AG09309 (cell line): Measurements from ENCODE around the gene DNAH10.

Source experiments
- DNase-seq: peaks from one replicate; pipeline ENCODE4 v3.0.0-alpha.2; 2010; ENCODE audit warnings: low read depth
- H3K4me3 ChIP-seq: 2 replicates; pipeline ENCODE4 v1.5.1; 2011; ENCODE audit warnings: mild to moderate bottlenecking, low read depth, low read length, moderate library complexity; ENCODE audit not compliant: control insufficient read depth
- CTCF ChIP-seq: IDR thresholded peaks from 2 replicates; pipeline ENCODE4 v1.5.1; 2011; ENCODE audit warnings: mild to moderate bottlenecking, low read depth, low read length, inconsistent platforms; ENCODE audit not compliant: insufficient read depth, control insufficient read depth; ENCODE audit errors: missing control alignments

The DNAH10 gene

GRCh38 chr12:123761841-123762714 lies at the start of gene DNAH10:
Gene DNAH10, plus strand, starts transcription at chr12:123762301. Its CDS starts 36 bp downstream, at chr12:123762337.
- peak within 1 kb of the TSS; percentile 40 for H3K4me3 ChIP-seq
- TF ChIP-seq CTCF, result peak; percentile 13
- DNase-seq, result no peak

- peak overlapping the region; percentile 73 for H3K4me3 ChIP-seq
- no peak for TF ChIP-seq CTCF
- no peak for DNase-seq
Measured at GRCh38 chr12:123712780-123713319, 49.3 kb upstream of the DNAH10 start.

GRCh38 chr12:123713398-123713797 lies 48.7 kb upstream of the DNAH10 start:
- no peak for TF ChIP-seq CTCF
- H3K4me3 ChIP-seq, result peak overlapping the region; percentile 73
- no peak for DNase-seq

- DNase-seq, result no peak
- H3K4me3 ChIP-seq, result no peak overlapping the region
- TF ChIP-seq CTCF, result no peak
Measured at GRCh38 chr12:123713823-123714585, 48.1 kb upstream of the DNAH10 start.

GRCh38 chr12:123715195-123715594 lies 46.9 kb upstream of the DNAH10 start:
- H3K4me3 ChIP-seq, result no peak overlapping the region
- no peak for DNase-seq
- TF ChIP-seq CTCF, result no peak

GRCh38 chr12:123717350-123717749 lies 44.8 kb upstream of the DNAH10 start:
- TF ChIP-seq CTCF, result no peak
- no peak overlapping the region for H3K4me3 ChIP-seq

More at GRCh38 chr12:123717350-123717749, 44.8 kb upstream of the DNAH10 start:
- DNase-seq, result no peak
